ENCODE results near the gene GABRA5. TPM values are rescaled to one million over a fixed set of nuclear protein-coding genes. Genes with fewer than 3 reads are reported as not detected.
A peak's percentile ranks its signal among the peaks of the same experiment; 100 is the strongest.

Gene GABRA5
- total and polyA plus RNA-seq, 10 of the 15 experiments (the other 5 are each of a cell fraction or from before 2014, with no cell fraction given) = 0.10 TPM; not detected in 9

- ChIA-PET RAD21 (ENCODE audit: unreplicated experiment) (no interaction called here), POLR2A (no interaction called here), CTCF (interaction anchor here (0.8 to 1.5 kb wide), 3 partner anchors 9 to 128 kb away, joined by 3 to 4 read pairs (median 4); no protein-coding TSS in a partner anchor), SMC1A (ENCODE audit: uncharacterized antibody, unreplicated experiment) (no interaction called here)
- Histone ChIP-seq H3K9ac (ENCODE audit: control insufficient read depth, insufficient read depth, low read length) (no peak overlapping the region), H4K20me1 (ENCODE audit: control insufficient read depth, insufficient read depth) (no peaks in the 10 kb centered on the region), H3K4me3 (no peak overlapping the region), H3K36me3 (ENCODE audit: control insufficient read depth in 2 of 2, insufficient read depth in 2 of 2, low read length in 1 of 2) (no peaks in the 10 kb centered on the region), H3K9me3 (replicated peaks; ENCODE audit: control insufficient read depth, insufficient read depth, low read length) (no peaks in the 10 kb centered on the region; the same call in 2 of the 3 replicates), H3K4me2 (ENCODE audit: control insufficient read depth, insufficient read depth) (no peak overlapping the region), H3K27me3 (replicated peaks in 1 of 2; ENCODE audit: control insufficient read depth in 2 of 2, insufficient read depth in 2 of 2, low read length in 1 of 2) (no peaks in the 10 kb centered on the region), H3K4me1 (ENCODE audit: control insufficient read depth, insufficient read depth, low read length) (no peaks in the 10 kb centered on the region), H3K27ac (ENCODE audit: control insufficient read depth, insufficient read depth) (no peak overlapping the region), H3K79me2 (ENCODE audit: control insufficient read depth, insufficient read depth, low read length) (no peaks in the 10 kb centered on the region), H2AFZ (ENCODE audit: control insufficient read depth, low read depth, low read length) (no peak overlapping the region)
- 23% methylated on average over 5 of the region's 5 CpGs for WGBS (ENCODE audit: insufficient coverage, insufficient replicate concordance, low lambda C conversion rate, missing lambda C conversion rate)
- FAIRE-seq (no peak), ATAC-seq (no peak), DNase-seq (ENCODE audit: low read depth, low spot score) (peak; percentile 23)
- intact Hi-C loops (cut with micrococcal nuclease; ENCODE audit: unreplicated experiment) = no loop called here
- no TSS peak for BruUV-seq (replicated peaks)
- in situ Hi-C loops (cut with MboI) = no loop called here
- TF ChIP-seq E2F8 (IDR thresholded peaks at IDR 0.05; ENCODE audit: low read depth, partially characterized antibody) (no peak), RAD21 (IDR thresholded peaks at IDR 0.05; ENCODE audit: insufficient read depth, low read depth, low read length) (peak; percentile 65), CTCF (IDR thresholded peaks at IDR 0.05 in 2 of 3, conservative IDR thresholded peaks at IDR 0.05 in 1 of 3; ENCODE audit: control insufficient read depth in 2 of 3, extremely low read depth in 1 of 3, insufficient read depth in 1 of 3, low read depth in 3 of 3, low read length in 3 of 3) (peak; percentile 45 to 59 (median 54); a peak in 5 of 6 replicates), HDAC2 (IDR thresholded peaks at IDR 0.05) (no peak), ZNF24 (IDR thresholded peaks at IDR 0.05) (no peak), MTA2 (IDR thresholded peaks at IDR 0.05; ENCODE audit: low read depth) (no peak), SMARCA5 (IDR thresholded peaks at IDR 0.05) (no peak), NR2C2 (IDR thresholded peaks at IDR 0.05; ENCODE audit: borderline replicate concordance, control insufficient read depth, insufficient read length, low read depth) (no peak), IKZF1 (conservative IDR thresholded peaks at IDR 0.05) (no peak), BACH1 (IDR thresholded peaks at IDR 0.05; ENCODE audit: borderline replicate concordance) (no peak), MYB (IDR thresholded peaks at IDR 0.05; ENCODE audit: borderline replicate concordance, low read depth, low read length) (no peak), SMC3 (IDR thresholded peaks at IDR 0.05; ENCODE audit: borderline replicate concordance, low read length) (peak; percentile 39; the same call in 1 of the 2 replicates), MXI1 (IDR thresholded peaks at IDR 0.05; ENCODE audit: low read depth, low read length) (no peak), SRF (IDR thresholded peaks at IDR 0.05; ENCODE audit: low read depth in 2 of 2, low read length in 2 of 2) (no peak)
Measured at GRCh38 chr15:26889298-26889898, 22.5 kb downstream of the GABRA5 start.

All from GM12878 (cell line).